Left forelimb (tissue), 1 donor: ENCODE measurements around the gene QPRT.
"Not testable (repeated sequence)": the region's sequence is repeated elsewhere in the genome, so short reads cannot be mapped to it uniquely, and the experiment has no call there.

Experiments used
- DNase-seq: peaks from one replicate; pipeline ENCODE4 v3.0.0-alpha.2; 2018; ENCODE audit warnings: low spot score

QPRT gene

GRCh38 chr16:29663016-29663806 lies 15.8 kb upstream of the QPRT start, which contains the start of gene SPN:
Gene SPN, plus strand, starts transcription at chr16:29663247. Its CDS starts 482 bp downstream, at chr16:29663729.
- no peak for DNase-seq

GRCh38 chr16:29663807-29664090 lies 15.2 kb upstream of the QPRT start:
- DNase-seq: no peak

GRCh38 chr16:29664091-29664921 lies 14.7 kb upstream of the QPRT start:
- no peak for DNase-seq

- no peak for DNase-seq
These were observed 13.5 kb upstream of the QPRT start for GRCh38 chr16:29665294-29666077.

- DNase-seq: not testable (repeated sequence)
These were observed 11.7 kb upstream of the QPRT start for GRCh38 chr16:29667322-29667610.

- no peak for DNase-seq
These were observed 11.2 kb upstream of the QPRT start for GRCh38 chr16:29667755-29668154.

- DNase-seq: no peak
These were observed 10.7 kb upstream of the QPRT start for GRCh38 chr16:29668267-29668666.

- DNase-seq: no peak
These were observed 5.5 kb upstream of the QPRT start for GRCh38 chr16:29673501-29673900.

GRCh38 chr16:29674188-29674587 lies 4.8 kb upstream of the QPRT start:
- DNase-seq: peak; percentile 75

- DNase-seq: no peak
These were observed 3.0 kb upstream of the QPRT start for GRCh38 chr16:29675811-29676643.

- DNase-seq: no peak
These were observed 1.8 kb upstream of the QPRT start for GRCh38 chr16:29676989-29677785.

- no peak for DNase-seq
These were observed 1.2 kb downstream of the QPRT start for GRCh38 chr16:29680180-29680598.

GRCh38 chr16:29683543-29684090 lies 4.6 kb downstream of the QPRT start:
- DNase-seq: no peak

- DNase-seq: no peak
These were observed 5.7 kb downstream of the QPRT start for GRCh38 chr16:29684679-29685078.

- DNase-seq: no peak
These were observed 7.9 kb downstream of the QPRT start for GRCh38 chr16:29686740-29687332.

- DNase-seq: no peak
These were observed 8.8 kb downstream of the QPRT start for GRCh38 chr16:29687755-29688154.

GRCh38 chr16:29688172-29688571 lies 9.2 kb downstream of the QPRT start:
- no peak for DNase-seq

- DNase-seq: not testable (repeated sequence)
These were observed 10.7 kb downstream of the QPRT start for GRCh38 chr16:29689490-29690351.

- not testable (repeated sequence) for DNase-seq
These were observed 13.6 kb downstream of the QPRT start for GRCh38 chr16:29692606-29693005.
